ENCODE measurements around the gene WDR4.
"Not testable (repeated sequence)": the region's sequence is repeated elsewhere in the genome, so short reads cannot be mapped to it uniquely, and the experiment has no call there.

Gene WDR4

DNA sequence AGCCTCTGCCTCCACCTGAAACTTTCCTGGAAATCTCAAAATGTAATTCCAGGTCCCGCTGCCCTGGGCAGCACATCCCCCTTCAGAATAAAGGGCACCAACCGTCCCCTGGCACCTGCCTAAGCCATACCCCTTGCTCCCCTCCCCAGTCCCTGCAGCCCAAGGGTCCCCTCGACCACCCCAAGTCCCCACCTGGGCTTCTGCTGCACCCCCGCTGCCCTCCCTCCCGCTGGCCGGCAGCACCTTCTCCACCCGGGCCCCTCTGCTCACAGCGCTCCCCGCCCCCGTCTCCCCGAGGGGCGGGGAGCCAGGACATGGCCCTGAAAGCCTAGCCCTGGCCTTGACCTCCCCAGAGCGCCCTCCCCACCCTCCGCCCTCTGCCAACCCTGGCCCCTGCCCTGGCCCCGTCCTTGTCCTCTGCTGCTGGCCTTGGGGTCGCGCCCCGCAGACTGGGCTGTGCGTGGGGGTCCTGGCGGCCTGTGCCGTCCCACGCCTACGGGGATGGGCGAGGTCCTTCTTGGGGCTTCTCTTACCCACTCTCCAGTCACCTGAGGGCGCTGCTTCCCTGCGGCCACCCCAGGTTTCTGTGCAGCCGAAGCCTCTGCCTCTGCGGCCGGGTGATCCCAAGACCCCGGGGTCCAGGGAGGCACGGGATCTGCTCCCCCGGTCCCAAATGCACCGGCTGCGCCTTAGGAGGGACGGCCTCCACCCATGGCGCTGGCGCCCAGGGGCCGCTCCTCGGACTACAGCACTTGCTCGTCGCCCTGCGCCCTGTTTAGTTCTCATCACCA, 41.7 kb downstream of the WDR4 start:
- no peak for FAIRE-seq

DNA sequence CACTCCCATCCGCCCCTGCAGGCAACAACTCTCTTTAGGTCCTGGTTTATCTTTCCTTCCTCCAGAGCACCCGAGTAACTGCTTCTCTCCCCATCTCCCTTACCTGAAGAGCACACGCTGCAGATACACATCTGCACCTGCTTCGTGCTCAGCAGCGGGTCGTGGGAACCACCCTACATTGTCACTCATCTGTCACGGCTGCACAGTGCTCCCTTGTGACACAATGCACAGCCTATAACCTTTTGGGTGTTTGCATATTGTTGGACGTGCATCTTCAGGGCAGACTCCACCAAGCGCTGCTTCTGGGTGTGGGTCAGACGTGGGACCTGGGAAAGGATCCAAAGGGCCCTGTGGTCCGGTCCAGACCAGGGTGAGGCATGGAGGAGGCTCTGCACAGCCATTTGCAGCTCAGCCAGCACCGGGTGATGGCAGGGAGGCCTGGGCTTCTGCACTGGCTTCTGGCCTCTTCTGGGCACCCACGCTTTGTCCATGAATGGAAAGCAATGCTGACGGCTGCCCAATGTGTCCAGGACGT, 42.5 kb downstream of the WDR4 start:
- no peak for FAIRE-seq

DNA sequence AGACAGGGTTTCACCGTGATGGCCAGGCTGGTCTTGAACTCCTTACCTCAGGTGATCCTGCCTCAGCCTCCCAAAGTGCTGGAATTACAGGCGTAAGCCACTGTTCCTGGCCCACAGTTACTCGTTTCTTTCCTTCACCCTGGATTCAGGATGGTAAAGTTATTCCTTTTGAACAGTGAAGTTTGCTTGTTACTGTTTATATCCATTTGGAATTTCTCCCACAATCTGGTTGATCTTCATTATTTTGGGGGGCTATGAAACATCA, 43.0 kb downstream of the WDR4 start:
- FAIRE-seq, result no peak

- no peak for FAIRE-seq
These were observed 43.5 kb downstream of the WDR4 start for GRCh38 chr21:42835611-42836401.

DNA sequence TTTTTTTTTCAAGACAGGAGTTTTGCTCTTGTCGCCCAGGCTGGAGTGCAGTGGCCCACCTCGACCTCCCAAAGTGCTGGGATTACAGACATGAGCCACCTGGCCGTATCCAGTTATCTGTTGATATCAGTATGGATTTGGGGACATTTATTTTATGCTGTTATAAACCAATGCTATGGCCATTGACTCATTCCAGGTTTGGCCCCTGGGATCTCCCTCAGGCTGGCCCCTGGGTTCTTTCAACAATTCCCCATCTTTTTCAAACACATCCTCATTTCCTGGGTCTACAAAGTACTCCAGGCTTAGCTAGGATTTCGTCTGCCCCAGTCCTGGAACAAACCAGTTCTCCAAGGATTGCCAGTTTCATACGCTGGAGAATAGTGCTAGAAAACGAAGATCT, 44.1 kb downstream of the WDR4 start:
- no peak for FAIRE-seq

DNA sequence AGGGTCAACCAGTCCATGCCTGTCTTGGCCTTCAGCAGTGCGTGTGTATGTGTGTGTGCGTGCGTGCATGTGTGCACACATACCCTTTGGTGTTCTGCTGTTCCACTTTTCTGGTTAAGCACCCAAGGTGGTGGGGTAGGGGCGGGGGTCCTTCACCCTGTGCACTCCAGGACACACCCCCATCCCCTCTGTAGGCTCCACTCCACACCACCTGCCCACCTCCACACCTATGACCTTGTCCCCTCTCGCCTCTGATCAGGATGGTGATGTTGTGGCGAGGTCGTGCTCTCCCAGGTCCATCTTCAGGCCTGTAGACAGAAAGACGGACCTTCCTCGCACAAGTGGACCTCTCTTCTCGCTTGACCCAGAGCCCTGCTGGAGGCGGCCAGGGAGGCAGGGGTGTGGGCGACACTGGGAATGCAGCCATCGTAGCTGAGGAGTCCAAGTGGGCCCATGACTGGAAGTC, 44.6 kb downstream of the WDR4 start:
- no peak for FAIRE-seq

- FAIRE-seq, result no peak
These were observed 45.2 kb downstream of the WDR4 start for GRCh38 chr21:42833859-42834725.

- no peak for FAIRE-seq
These were observed 45.9 kb downstream of the WDR4 start for GRCh38 chr21:42833439-42833815.

- not testable (repeated sequence) for FAIRE-seq
These were observed 47.1 kb downstream of the WDR4 start for GRCh38 chr21:42832321-42832630.

DNA sequence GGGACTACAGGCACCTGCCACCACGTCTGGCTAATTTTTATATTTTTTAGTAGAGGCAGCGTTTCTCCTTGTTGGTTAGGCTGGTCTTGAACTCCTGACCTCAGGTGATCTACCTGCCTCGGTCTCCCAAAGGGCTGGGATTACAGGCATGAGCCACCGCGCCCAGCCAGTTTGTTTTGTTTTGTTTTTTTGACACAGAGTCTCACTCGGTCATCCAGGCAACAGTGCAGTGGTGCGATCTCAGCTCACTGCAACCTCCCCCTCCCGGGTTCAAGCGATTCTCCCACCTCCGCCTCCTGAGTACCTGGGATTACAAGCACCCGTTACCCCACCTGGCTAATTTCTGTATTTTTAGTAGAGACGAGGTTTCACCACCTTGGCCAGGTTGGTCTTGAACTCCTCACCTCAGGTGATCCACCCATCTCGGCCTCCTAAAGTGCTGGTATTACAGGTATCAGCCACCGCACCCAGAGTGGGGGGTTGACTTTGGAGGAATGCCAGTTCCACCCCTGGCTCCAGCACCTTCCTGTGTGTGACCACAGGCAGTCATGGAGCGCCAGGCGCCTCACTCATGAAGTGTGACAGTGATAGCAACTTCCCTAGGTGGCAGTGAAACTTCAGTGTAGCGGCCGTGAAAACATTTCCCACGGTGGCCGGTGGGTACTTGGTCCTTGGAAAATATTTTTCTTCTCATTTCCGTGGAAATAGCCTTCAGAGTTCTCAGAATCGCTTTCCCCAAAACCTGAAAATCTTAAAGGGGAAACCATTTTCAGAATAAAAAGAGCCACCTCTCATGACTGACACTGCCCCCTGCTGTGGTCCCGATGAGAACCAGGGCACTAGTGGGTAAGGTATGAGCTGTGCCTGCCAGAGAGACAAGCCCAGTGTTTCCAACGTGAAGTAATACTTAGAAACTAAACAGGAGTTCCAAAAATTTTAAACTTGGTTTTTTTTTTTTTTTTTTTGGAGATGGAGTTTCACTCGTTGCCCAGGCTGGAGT, 48.6 kb downstream of the WDR4 start:
- no peak for FAIRE-seq

DNA sequence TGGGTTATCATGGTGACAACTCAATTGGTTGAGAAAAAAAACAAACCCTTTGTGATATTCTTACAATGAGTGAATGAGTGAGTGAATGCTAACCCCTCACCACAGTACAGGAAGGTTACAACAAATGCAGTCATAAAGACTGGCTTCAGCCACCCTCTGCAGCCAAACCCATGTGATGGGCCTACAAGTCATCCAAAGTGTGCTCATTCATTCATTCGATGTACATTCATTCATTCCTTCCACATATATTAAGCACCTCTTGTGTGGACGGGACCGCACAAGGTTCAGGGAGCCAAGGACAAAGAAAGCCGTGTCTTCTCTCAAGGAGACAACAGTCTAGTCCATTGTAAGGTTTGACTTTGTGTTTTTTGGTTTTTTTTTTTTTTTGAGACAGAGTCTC, 49.4 kb downstream of the WDR4 start:
- no peak for FAIRE-seq

GRCh38 chr21:42829417-42829816, 49.9 kb downstream of the WDR4 start:
- no peak for FAIRE-seq

DNA sequence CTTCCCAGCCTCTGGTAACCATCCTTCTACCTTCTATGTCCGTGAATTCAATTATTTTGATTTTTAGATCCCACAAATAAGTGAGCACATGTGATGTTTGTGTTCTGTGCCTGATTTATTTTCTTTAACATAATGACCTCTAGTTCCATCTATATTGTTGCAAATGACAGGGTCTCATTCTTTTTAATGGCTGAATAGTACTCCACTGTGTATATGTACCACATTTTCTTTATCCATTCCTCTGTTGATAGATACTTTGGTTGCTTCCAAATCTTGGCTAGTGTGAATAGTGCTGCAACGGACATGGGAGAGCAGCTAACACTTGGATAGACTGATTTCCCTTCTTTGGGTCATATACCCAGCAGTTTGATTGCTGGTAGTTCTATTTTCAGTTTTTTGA, 51.8 kb downstream of the WDR4 start:
- FAIRE-seq, result no peak

- no peak for FAIRE-seq
These were observed 58.5 kb downstream of the WDR4 start for GRCh38 chr21:42820616-42821465.

DNA sequence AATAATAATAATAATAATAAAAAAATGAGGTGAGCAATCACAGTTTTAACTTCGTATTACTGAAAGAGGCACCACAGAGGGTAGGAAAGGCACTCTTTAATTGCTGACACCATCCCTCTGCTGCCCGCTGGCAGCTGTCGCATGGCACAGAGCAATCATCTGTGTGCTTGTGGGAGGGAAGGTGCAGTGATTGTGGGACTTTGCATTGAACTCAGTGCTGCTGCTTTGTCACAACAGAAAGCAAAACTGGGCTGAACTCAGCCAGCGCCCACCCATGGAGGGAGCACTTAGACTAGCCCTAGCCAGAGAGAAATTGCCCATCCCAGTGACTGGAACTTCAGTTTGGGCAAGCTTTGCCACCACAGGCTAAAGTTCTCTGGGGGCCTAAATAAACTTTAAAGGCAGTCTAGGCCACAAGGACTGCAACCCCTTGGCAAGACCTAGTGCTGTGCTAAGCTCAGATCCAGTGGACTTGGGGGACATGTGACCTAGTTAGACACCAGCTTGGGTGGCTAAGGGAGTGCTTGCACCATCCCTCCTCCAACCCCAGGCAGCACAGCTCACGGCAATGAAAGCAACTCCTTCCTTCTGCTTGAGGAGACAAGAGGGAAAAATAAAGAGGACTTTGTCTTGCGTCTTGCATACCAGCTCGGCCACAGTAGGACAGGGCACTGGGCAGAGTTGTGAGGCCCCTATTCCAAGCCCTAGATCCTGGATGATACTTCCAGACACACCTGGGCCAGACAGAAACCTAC, 59.3 kb downstream of the WDR4 start:
- FAIRE-seq, result no peak

DNA sequence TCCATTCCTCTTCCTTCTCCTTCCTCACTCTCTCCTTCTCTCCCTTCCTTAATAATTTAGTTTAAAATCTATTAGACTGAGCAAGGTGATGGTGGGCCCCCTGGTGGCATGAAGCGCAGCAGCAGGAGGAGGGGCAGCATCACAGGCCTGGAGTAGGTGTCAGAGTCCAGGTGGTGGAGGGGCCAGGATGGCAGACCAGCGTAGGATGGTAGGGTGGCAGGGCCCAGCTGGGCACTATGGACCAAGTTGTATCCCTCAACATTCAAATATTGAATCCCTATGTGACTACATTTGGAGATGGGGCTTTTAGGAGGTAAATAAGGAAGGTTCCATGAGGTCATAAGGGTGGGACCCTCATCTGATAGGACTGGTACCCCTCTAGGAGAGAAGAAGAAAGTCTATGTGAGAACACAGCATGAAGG, 61.0 kb downstream of the WDR4 start:
- FAIRE-seq, result no peak

DNA sequence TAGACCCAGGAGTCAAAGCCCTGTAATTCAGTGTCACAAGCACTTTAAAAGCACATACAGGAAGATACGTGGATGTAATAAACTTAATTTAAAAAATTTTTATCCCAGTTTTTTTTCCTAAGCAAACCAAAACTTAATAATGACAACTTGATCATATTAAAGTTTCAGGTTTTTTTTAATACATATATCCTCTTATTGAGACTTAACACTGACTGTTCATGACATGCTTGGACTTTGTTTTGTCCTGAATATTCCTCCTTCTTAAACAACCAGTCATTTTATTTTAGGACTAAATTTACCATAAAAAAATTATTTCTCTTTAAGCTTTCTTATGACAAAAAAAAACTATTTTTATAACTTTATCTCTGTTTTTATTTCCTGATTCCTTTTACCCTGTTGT, 64.1 kb downstream of the WDR4 start:
- peak; percentile 36 for FAIRE-seq

- not testable (repeated sequence) for FAIRE-seq
These were observed 66.7 kb downstream of the WDR4 start for GRCh38 chr21:42812528-42813241.

DNA sequence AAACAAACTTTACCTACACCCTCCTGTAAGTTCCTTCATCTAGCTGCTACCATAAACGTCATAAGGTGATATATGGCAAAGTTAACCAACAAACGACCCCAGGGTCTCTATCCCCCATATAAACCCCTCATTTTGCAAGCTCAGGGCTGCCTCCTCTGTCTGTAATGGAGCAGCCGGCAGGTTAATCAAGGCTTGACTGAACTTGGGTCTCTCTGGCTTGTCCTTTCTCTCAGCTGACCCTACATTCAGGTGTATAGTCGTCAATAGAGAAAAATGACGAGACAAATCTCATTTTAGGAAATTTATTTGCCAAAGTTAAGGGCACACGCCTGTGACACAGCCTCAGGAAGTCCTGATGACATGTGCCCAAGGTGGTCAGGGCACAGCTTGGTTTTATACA, 67.4 kb downstream of the WDR4 start:
- no peak for FAIRE-seq
